ENCODE results near the gene ETFDH. TPM values are rescaled to one million over a fixed set of nuclear protein-coding genes. Genes with fewer than 3 reads are reported as not detected.
A peak's percentile ranks its signal among the peaks of the same experiment; 100 is the strongest.
"Not testable (repeated sequence)": the region's sequence is repeated elsewhere in the genome, so short reads cannot be mapped to it uniquely, and the experiment has no call there.

Gene ETFDH
- total RNA-seq, 1 donor from 2014 or later: 19.9 TPM

- peaks cover 31% of the 10 kb centered on the region for H3K36me3 Mint-ChIP-seq (ENCODE audit: low read depth)
- no peak overlapping the region for H3K27ac Mint-ChIP-seq
- no peak for DNase-seq (ENCODE audit: low spot score)
- no peak overlapping the region for H3K4me3 Mint-ChIP-seq
- intact Hi-C loops (cut with micrococcal nuclease): no loop called here
- no peaks in the 10 kb centered on the region for H3K4me1 Mint-ChIP-seq (ENCODE audit: low read depth)
- H3K9me3 Mint-ChIP-seq: no peaks in the 10 kb centered on the region
- H3K27me3 Mint-ChIP-seq (ENCODE audit: insufficient read depth): no peaks in the 10 kb centered on the region
Observed at GRCh38 chr4:158704274-158704673, 32.2 kb downstream of the ETFDH start.

GRCh38 chr4:158710814-158711213, 38.7 kb downstream of the ETFDH start:
- DNase-seq (ENCODE audit: low spot score): no peak
- Mint-ChIP-seq H3K27me3 (ENCODE audit: insufficient read depth) (no peaks in the 10 kb centered on the region), H3K27ac (no peak overlapping the region), H3K9me3 (no peaks in the 10 kb centered on the region), H3K36me3 (ENCODE audit: low read depth) (peaks cover 55% of the 10 kb centered on the region), H3K4me1 (ENCODE audit: low read depth) (peaks cover 4% of the 10 kb centered on the region), H3K4me3 (no peak overlapping the region)
- intact Hi-C loops (cut with micrococcal nuclease): no loop called here

- H3K27ac Mint-ChIP-seq; intact Hi-C loops (cut with micrococcal nuclease); H3K4me3 Mint-ChIP-seq; H3K4me1 Mint-ChIP-seq (ENCODE audit: low read depth); DNase-seq (ENCODE audit: low spot score); H3K9me3 Mint-ChIP-seq; H3K27me3 Mint-ChIP-seq (ENCODE audit: insufficient read depth): not testable (repeated sequence)
- H3K36me3 Mint-ChIP-seq (ENCODE audit: low read depth): peaks cover 57% of the 10 kb centered on the region
Observed at GRCh38 chr4:158712622-158713021, 40.5 kb downstream of the ETFDH start.

- Mint-ChIP-seq H3K4me3 (no peak overlapping the region), H3K4me1 (ENCODE audit: low read depth) (peaks cover 21% of the 10 kb centered on the region), H3K36me3 (ENCODE audit: low read depth) (peaks cover 65% of the 10 kb centered on the region), H3K27ac (no peak overlapping the region), H3K27me3 (ENCODE audit: insufficient read depth) (no peaks in the 10 kb centered on the region), H3K9me3 (no peaks in the 10 kb centered on the region)
- DNase-seq (ENCODE audit: low spot score): no peak
- intact Hi-C loops (cut with micrococcal nuclease): no loop called here
Observed at GRCh38 chr4:158714937-158715336, 42.8 kb downstream of the ETFDH start.

DNA sequence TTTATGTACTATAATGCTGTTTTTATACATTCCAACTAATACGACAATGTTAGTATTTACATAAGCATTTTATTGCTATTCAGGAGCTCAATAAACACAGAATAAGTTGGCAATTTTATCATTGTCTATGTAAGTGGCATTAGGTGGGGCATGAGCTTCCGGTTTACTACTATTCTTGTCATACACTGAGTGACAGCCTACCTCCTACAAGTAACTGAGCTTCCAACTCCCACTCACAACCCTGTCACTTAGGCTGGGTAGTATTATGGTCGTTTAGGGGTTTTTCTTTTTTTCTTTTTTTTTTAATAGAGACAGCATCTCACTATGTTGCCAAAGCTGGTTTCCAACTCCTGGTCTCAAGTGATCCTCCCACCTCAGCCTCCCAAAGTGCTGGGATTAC, 43.7 kb downstream of the ETFDH start:
- peaks cover 62% of the 10 kb centered on the region for H3K36me3 Mint-ChIP-seq (ENCODE audit: low read depth)
- H3K9me3 Mint-ChIP-seq: no peaks in the 10 kb centered on the region
- H3K4me3 Mint-ChIP-seq: no peak overlapping the region
- no peak overlapping the region for H3K27ac Mint-ChIP-seq
- intact Hi-C loops (cut with micrococcal nuclease): no loop called here
- DNase-seq (ENCODE audit: low spot score): no peak
- peaks cover 22% of the 10 kb centered on the region for H3K4me1 Mint-ChIP-seq (ENCODE audit: low read depth)
- no peaks in the 10 kb centered on the region for H3K27me3 Mint-ChIP-seq (ENCODE audit: insufficient read depth)

DNA sequence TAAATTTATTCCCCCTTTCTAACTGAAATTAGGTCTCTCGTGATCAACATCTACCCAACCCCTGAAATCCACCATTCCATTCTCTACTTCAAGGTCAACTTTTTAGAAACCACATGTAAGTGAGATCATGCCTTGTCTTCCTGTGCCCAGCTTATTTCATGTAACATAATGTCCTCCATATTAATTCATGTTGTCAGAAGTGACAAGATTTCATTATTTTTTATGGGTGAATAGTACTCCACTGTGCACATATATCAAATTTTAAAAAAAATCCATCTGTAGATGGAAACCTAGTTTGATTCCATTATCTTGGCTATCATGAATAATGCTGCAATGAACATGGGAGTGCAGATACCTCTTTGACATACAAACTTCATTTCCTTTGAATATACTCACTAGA, 49.6 kb downstream of the ETFDH start:
- H3K27me3 Mint-ChIP-seq (ENCODE audit: insufficient read depth): peaks cover 5% of the 10 kb centered on the region
- no peak for DNase-seq (ENCODE audit: low spot score)
- no peaks in the 10 kb centered on the region for H3K9me3 Mint-ChIP-seq
- H3K4me3 Mint-ChIP-seq: peak overlapping the region; percentile 95
- intact Hi-C loops (cut with micrococcal nuclease): loop anchor here (1.0 to 5.0 kb wide), 5 partner anchors 48 to 726 kb away; partner anchors contain the start of genes FNIP2 and RAPGEF2
- peak overlapping the region; percentile 24 for H3K27ac Mint-ChIP-seq
- H3K4me1 Mint-ChIP-seq (ENCODE audit: low read depth): peaks cover 58% of the 10 kb centered on the region
- H3K36me3 Mint-ChIP-seq (ENCODE audit: low read depth): peaks cover 42% of the 10 kb centered on the region

GRCh38 chr4:158722291-158722916, 50.3 kb downstream of the ETFDH start:
- Mint-ChIP-seq H3K36me3 (ENCODE audit: low read depth) (peaks cover 39% of the 10 kb centered on the region), H3K4me1 (ENCODE audit: low read depth) (peaks cover 62% of the 10 kb centered on the region), H3K4me3 (peak overlapping the region; percentile 95), H3K27ac (peak overlapping the region; percentile 100), H3K27me3 (ENCODE audit: insufficient read depth) (peaks cover 5% of the 10 kb centered on the region), H3K9me3 (no peaks in the 10 kb centered on the region)
- no peak for DNase-seq (ENCODE audit: low spot score)
- intact Hi-C loops (cut with micrococcal nuclease): loop anchor here (1.0 to 5.0 kb wide), 5 partner anchors 47 to 725 kb away; partner anchors contain the start of genes FNIP2 and RAPGEF2

GRCh38 chr4:158722917-158723793, 51.1 kb downstream of the ETFDH start, which contains the start of gene PPID:
TSS of gene PPID (minus strand) at chr4:158723396. CDS start at chr4:158723288, 108 bp downstream.
- intact Hi-C loops (cut with micrococcal nuclease): loop anchor here (1.0 to 5.0 kb wide), 7 partner anchors 46 to 724 kb away; partner anchors contain the start of genes C4orf46, FNIP2 and RAPGEF2
- DNase-seq (ENCODE audit: low spot score): peak; percentile 80
- Mint-ChIP-seq H3K4me1 (ENCODE audit: low read depth) (peaks cover 59% of the 10 kb centered on the region), H3K36me3 (ENCODE audit: low read depth) (peaks cover 31% of the 10 kb centered on the region), H3K9me3 (no peaks in the 10 kb centered on the region), H3K27ac (peak within 1 kb of the TSS; percentile 100), H3K4me3 (peak within 1 kb of the TSS; percentile 95), H3K27me3 (ENCODE audit: insufficient read depth) (peaks cover 5% of the 10 kb centered on the region)

DNA sequence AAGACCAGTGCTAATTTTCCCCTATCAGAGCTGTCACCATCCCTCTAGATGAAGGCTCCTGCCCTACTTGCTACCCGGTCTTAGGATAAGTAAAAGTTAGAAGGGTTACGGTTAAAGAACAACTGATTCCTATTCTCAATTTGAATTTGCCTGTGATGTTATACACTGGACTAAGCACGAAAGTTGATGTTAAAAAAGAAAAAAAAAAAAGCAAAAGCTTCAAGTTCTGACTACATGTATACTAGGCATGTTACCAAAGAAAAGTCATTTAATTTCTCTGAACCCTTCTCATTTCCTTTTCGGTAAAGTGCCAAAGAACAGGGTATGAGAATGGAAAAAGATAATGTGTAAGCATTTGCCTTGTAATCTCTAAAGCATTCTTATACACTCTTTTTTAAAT, 52.5 kb downstream of the ETFDH start:
- no peak for DNase-seq (ENCODE audit: low spot score)
- Mint-ChIP-seq H3K36me3 (ENCODE audit: low read depth) (peaks cover 21% of the 10 kb centered on the region), H3K9me3 (no peaks in the 10 kb centered on the region), H3K4me3 (peak overlapping the region; percentile 95), H3K27ac (peak overlapping the region; percentile 76), H3K4me1 (ENCODE audit: low read depth) (peaks cover 64% of the 10 kb centered on the region), H3K27me3 (ENCODE audit: insufficient read depth) (peaks cover 5% of the 10 kb centered on the region)
- intact Hi-C loops (cut with micrococcal nuclease): loop anchor here (5.0 kb wide), 2 partner anchors 353 to 723 kb away; no protein-coding TSS in a partner anchor

GRCh38 chr4:158726633-158727032, 54.5 kb downstream of the ETFDH start:
- Mint-ChIP-seq H3K27ac (no peak overlapping the region), H3K4me1 (ENCODE audit: low read depth) (peaks cover 58% of the 10 kb centered on the region), H3K36me3 (ENCODE audit: low read depth) (peaks cover 7% of the 10 kb centered on the region), H3K27me3 (ENCODE audit: insufficient read depth) (peaks cover 14% of the 10 kb centered on the region), H3K9me3 (no peaks in the 10 kb centered on the region), H3K4me3 (no peak overlapping the region)
- intact Hi-C loops (cut with micrococcal nuclease): no loop called here
- no peak for DNase-seq (ENCODE audit: low spot score)

DNA sequence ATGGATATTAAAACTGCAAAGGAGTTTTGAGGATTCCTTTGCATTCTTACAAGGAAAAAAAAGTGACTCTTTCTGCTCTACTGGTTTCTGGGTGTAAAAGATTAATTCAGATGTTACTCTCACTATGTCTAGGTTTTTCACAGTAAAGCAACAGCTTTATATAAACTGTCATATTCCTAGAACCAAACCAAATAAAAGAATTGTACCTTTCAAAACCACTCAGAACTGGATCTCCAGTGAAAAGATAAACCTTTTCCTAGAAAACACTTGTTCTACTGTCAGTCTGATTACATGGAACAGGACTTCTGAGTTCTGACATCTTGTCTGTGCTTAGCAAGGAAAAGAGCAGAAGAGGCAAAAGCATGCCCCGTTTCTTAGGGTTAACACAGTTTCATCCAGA, 56.1 kb downstream of the ETFDH start:
- Mint-ChIP-seq H3K9me3 (no peaks in the 10 kb centered on the region), H3K27ac (no peak overlapping the region), H3K27me3 (ENCODE audit: insufficient read depth) (peaks cover 18% of the 10 kb centered on the region), H3K4me3 (no peak overlapping the region), H3K4me1 (ENCODE audit: low read depth) (peaks cover 49% of the 10 kb centered on the region), H3K36me3 (ENCODE audit: low read depth) (no peaks in the 10 kb centered on the region)
- intact Hi-C loops (cut with micrococcal nuclease): no loop called here
- DNase-seq (ENCODE audit: low spot score): no peak

DNA sequence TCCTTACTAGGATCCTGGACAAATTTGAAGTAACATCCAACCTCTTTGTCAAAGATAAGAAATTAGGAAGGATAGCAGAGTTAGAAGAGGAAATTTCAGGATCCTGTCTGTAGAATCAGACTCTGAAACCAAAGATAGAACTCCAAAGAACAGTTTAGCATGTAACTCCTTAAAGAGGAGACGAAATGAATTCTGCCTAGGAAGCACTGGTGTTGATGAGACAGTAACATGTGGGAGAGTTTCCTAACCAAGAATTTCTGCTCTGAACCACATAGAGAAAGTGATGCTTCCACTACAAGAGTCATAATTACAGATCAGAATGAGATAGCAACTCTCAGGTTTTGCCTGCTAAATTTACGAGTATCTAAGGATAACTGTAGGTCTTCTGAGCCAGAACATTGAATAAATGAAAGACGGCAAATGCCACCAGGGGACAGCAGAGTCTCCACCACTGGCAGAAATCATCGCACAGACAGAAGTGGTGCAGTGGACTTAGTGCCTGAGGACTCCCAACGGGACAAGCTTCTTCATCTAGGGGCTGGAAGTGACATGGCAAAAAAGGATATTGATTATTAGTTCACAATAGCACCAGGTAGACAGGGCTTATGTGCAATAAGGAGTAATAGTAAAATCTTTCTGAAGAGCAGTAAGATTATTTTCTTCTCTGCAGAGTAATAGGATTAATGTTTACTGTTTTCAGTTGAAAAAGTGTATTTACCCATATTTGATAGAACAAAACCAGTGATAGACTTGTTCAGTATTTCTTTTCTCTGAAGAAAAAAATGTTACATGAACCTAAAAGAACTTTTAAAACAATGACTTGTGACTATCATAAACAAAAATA, 57.8 kb downstream of the ETFDH start:
- H3K9me3 Mint-ChIP-seq: no peaks in the 10 kb centered on the region
- DNase-seq (ENCODE audit: low spot score): peak; percentile 32
- H3K4me3 Mint-ChIP-seq: no peak overlapping the region
- no peak overlapping the region for H3K27ac Mint-ChIP-seq
- peaks cover 33% of the 10 kb centered on the region for H3K4me1 Mint-ChIP-seq (ENCODE audit: low read depth)
- intact Hi-C loops (cut with micrococcal nuclease): loop anchor here (1.0 kb wide), 4 partner anchors 37 to 473 kb away; no protein-coding TSS in a partner anchor
- H3K36me3 Mint-ChIP-seq (ENCODE audit: low read depth): no peaks in the 10 kb centered on the region
- peaks cover 18% of the 10 kb centered on the region for H3K27me3 Mint-ChIP-seq (ENCODE audit: insufficient read depth)

Data from activated T-helper 1 cell treated with anti-CD3 and anti-CD28 coated beads, Interleukin-12 subunit alpha, Interleukin-12 subunit beta, Interleukin-2, Interleukin-4 antibody, amounts not matched to agents 30 ng/mL and 10 ng/mL and 1 ng/mL, durations not matched to agents 14 hours and 24 hours and 36 hours (primary cell).